ENCODE measurements around the gene TRMU. TPM values are rescaled to one million over a fixed set of nuclear protein-coding genes. Genes with fewer than 3 reads are reported as not detected.

Gene TRMU
- polyA plus RNA-seq, 1 donor (not counting 4 experiments of a cell fraction or from before 2014, with no cell fraction given): 33.6 TPM

DNA sequence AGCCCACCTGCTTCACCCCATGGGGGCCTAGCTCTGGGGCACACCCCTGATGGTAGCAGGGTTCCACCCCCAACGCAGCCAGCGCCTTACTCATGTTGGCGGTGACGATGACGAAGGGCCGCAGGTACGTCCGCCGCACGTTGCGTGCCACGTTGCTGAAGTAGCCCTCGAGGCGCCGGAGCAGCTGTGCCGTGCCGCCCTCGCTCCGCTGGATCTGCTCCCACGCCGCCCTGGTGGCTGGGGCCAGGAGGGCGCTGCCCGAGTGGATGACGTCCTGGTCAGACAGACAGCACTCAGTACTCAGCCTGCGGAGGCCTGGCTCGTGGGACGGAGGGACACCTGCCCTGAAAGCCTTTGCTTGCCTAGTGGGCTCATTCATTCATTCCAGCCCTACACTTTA is 50.8 kb downstream of the TRMU start:
- Histone ChIP-seq H3K4me2 (ENCODE audit: control insufficient read depth, extremely low read depth, insufficient read depth, low read depth, low read length) (no peak overlapping the region), H3K36me3 (ENCODE audit: control insufficient read depth in 2 of 2, extremely low read depth in 1 of 2, insufficient read depth in 2 of 2, low read length in 2 of 2) (peaks cover 12 to 19% of the 10 kb centered on the region in 2 experiments), H3K4me1 (ENCODE audit: control insufficient read depth, extremely low read depth, insufficient read depth, low read length) (peaks cover 11% of the 10 kb centered on the region), H2AFZ (ENCODE audit: control insufficient read depth, low read length) (no peak overlapping the region), H3K27me3 (ENCODE audit: control insufficient read depth, extremely low read depth, insufficient read depth, low read length) (no peaks in the 10 kb centered on the region), H3K79me2 (ENCODE audit: control insufficient read depth, insufficient read depth, low read length) (no peaks in the 10 kb centered on the region), H3K27ac (ENCODE audit: control insufficient read depth, insufficient read depth, low read length) (no peak overlapping the region), H4K20me1 (ENCODE audit: control insufficient read depth, extremely low read depth, insufficient read depth, low read length) (no peaks in the 10 kb centered on the region), H3K9ac (ENCODE audit: control insufficient read depth, extremely low read depth, insufficient read depth, low read length) (no peak overlapping the region), H3K9me3 (ENCODE audit: control insufficient read depth, low read depth, low read length) (no peaks in the 10 kb centered on the region), H3K9me1 (ENCODE audit: control insufficient read depth, extremely low read depth, insufficient read depth, low read length) (no peaks in the 10 kb centered on the region), H3K4me3 (ENCODE audit: control insufficient read depth in 2 of 3, extremely low read depth in 1 of 3, insufficient read depth in 2 of 3, low read depth in 1 of 3, low read length in 3 of 3) (no peak overlapping the region)
- dilution Hi-C loops (cut with MboI; ENCODE audit: extremely low pct_ligation_motif_present, low sequenced_read_pairs): no loop called here
- DNase-seq (ENCODE audit: low read depth, low spot score) (no peak), FAIRE-seq (no peak)
- TF ChIP-seq, protein P1, sequence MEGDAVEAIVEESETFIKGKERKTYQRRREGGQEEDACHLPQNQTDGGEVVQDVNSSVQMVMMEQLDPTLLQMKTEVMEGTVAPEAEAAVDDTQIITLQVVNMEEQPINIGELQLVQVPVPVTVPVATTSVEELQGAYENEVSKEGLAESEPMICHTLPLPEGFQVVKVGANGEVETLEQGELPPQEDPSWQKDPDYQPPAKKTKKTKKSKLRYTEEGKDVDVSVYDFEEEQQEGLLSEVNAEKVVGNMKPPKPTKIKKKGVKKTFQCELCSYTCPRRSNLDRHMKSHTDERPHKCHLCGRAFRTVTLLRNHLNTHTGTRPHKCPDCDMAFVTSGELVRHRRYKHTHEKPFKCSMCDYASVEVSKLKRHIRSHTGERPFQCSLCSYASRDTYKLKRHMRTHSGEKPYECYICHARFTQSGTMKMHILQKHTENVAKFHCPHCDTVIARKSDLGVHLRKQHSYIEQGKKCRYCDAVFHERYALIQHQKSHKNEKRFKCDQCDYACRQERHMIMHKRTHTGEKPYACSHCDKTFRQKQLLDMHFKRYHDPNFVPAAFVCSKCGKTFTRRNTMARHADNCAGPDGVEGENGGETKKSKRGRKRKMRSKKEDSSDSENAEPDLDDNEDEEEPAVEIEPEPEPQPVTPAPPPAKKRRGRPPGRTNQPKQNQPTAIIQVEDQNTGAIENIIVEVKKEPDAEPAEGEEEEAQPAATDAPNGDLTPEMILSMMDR (optimal IDR thresholded peaks at IDR 0.05 in 1 of 3, IDR thresholded peaks at IDR 0.05 in 1 of 3, conservative IDR thresholded peaks at IDR 0.05 in 1 of 3; ENCODE audit: extremely low read depth in 1 of 3, insufficient read depth in 2 of 3, low read length in 3 of 3): no peak
- TF ChIP-seq EZH2 (IDR thresholded peaks at IDR 0.05; ENCODE audit: low read length): no peak

- H3K27ac ChIP-seq (ENCODE audit: control insufficient read depth, insufficient read depth, low read length): no peak overlapping the region
- DNase-seq (ENCODE audit: low read depth, low spot score) (no peak), FAIRE-seq (no peak)
- dilution Hi-C loops (cut with MboI; ENCODE audit: extremely low pct_ligation_motif_present, low sequenced_read_pairs): no loop called here
- no peaks in the 10 kb centered on the region for H4K20me1 ChIP-seq (ENCODE audit: control insufficient read depth, extremely low read depth, insufficient read depth, low read length)
- no peak overlapping the region for H2AFZ ChIP-seq (ENCODE audit: control insufficient read depth, low read length)
- H3K9me3 ChIP-seq (ENCODE audit: control insufficient read depth, low read depth, low read length): no peaks in the 10 kb centered on the region
- H3K36me3 ChIP-seq (ENCODE audit: control insufficient read depth in 2 of 2, extremely low read depth in 1 of 2, insufficient read depth in 2 of 2, low read length in 2 of 2): peaks cover 8 to 17% of the 10 kb centered on the region in 2 experiments
- no peak for TF ChIP-seq EZH2 (IDR thresholded peaks at IDR 0.05; ENCODE audit: low read length)
- TF ChIP-seq, protein P1 (optimal IDR thresholded peaks at IDR 0.05 in 1 of 3, IDR thresholded peaks at IDR 0.05 in 1 of 3, conservative IDR thresholded peaks at IDR 0.05 in 1 of 3; ENCODE audit: extremely low read depth in 1 of 3, insufficient read depth in 2 of 3, low read length in 3 of 3): no peak
- H3K79me2 ChIP-seq (ENCODE audit: control insufficient read depth, insufficient read depth, low read length): no peaks in the 10 kb centered on the region
- H3K4me3 ChIP-seq (ENCODE audit: control insufficient read depth in 2 of 3, extremely low read depth in 1 of 3, insufficient read depth in 2 of 3, low read depth in 1 of 3, low read length in 3 of 3): no peak overlapping the region
- H3K27me3 ChIP-seq (ENCODE audit: control insufficient read depth, extremely low read depth, insufficient read depth, low read length): no peaks in the 10 kb centered on the region
- H3K4me1 ChIP-seq (ENCODE audit: control insufficient read depth, extremely low read depth, insufficient read depth, low read length): peaks cover 18% of the 10 kb centered on the region
- H3K4me2 ChIP-seq (ENCODE audit: control insufficient read depth, extremely low read depth, insufficient read depth, low read depth, low read length): no peak overlapping the region
- no peak overlapping the region for H3K9ac ChIP-seq (ENCODE audit: control insufficient read depth, extremely low read depth, insufficient read depth, low read length)
- no peaks in the 10 kb centered on the region for H3K9me1 ChIP-seq (ENCODE audit: control insufficient read depth, extremely low read depth, insufficient read depth, low read length)
Observed at GRCh38 chr22:46387748-46388147, 52.2 kb downstream of the TRMU start.

Measured in keratinocyte (primary cell).